ENCODE results near the gene GNL2. TPM values are rescaled to one million over a fixed set of nuclear protein-coding genes. Genes with fewer than 3 reads are reported as not detected.

Gene GNL2
- total and polyA plus RNA-seq, 9 of the 15 experiments (the other 6 are each of a cell fraction or from before 2014, with no cell fraction given): 156 to 371 (median 263) TPM

DNA sequence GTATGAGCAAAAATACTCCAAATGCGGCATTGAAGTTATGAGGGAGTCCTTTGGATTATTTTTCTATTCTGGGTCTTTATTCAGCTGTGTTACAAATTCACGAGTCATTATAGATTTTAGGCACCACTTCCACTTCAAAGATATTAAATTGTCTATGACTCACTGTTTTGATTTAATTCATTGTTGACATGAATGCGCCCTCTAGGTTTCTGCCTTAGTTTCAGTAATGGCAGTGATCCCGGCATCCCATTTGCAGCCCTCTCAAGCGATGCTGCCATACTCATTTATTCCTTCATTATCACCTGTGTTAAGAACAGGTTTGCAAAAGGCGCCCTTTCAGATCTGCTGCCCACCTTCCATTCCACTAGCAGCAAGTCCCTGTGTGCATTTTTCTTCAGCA lies 25.0 kb upstream of the GNL2 start:
- in situ Hi-C loops (cut with MboI): no loop called here
- no peaks in the 10 kb centered on the region for H3K36me3 ChIP-seq (ENCODE audit: control insufficient read depth, insufficient read depth, low read length)
- no peaks in the 10 kb centered on the region for H3K79me2 ChIP-seq (ENCODE audit: control insufficient read depth, insufficient read depth, low read length)
- FAIRE-seq (no peak), ATAC-seq (no peak), DNase-seq (ENCODE audit: extremely low read depth in 1 of 4, low spot score in 3 of 4) (no peak)
- no peak overlapping the region for H3K9ac ChIP-seq (ENCODE audit: insufficient read depth in 1 of 2, low read depth in 2 of 2, low read length in 2 of 2)
- peaks cover 8% of the 10 kb centered on the region; the same call in 1 of the 2 replicates for H4K20me1 ChIP-seq (replicated peaks; ENCODE audit: control insufficient read depth, insufficient read depth, low read length)
- no peak overlapping the region for H2AFZ ChIP-seq (ENCODE audit: low read depth, low read length)
- H3K9me3 ChIP-seq (replicated peaks; ENCODE audit: control insufficient read depth, insufficient read depth, low read depth, low read length): no peaks in the 10 kb centered on the region
- intact Hi-C loops (cut with micrococcal nuclease): no loop called here
- no peak overlapping the region for H3K4me2 ChIP-seq (ENCODE audit: insufficient read depth, low read length)
- ChIA-PET POLR2A (no interaction called here), CTCF (ENCODE audit: low intra/inter-chr PET ratio) (interaction anchor here (0.7 kb wide), 1 partner anchor 187 kb away, joined by 4 read pairs; no protein-coding TSS in a partner anchor)
- 0% methylated on average over 6 of the region's 6 CpGs for WGBS (ENCODE audit: insufficient coverage, low coverage, missing lambda C conversion rate)
- no peaks in the 10 kb centered on the region for H3K9me1 ChIP-seq (ENCODE audit: control insufficient read depth, insufficient read depth, low read length)
- H3K27me3 ChIP-seq (ENCODE audit: control insufficient read depth in 2 of 2, insufficient read depth in 2 of 2, low read length in 2 of 2): peaks cover 64 to 67% of the 10 kb centered on the region in 2 experiments
- H3K4me3 ChIP-seq: no peak overlapping the region
- no peak overlapping the region for H3K27ac ChIP-seq (ENCODE audit: extremely low read depth, low read depth, low read length)
- H3K4me1 ChIP-seq (replicated peaks in 1 of 2; ENCODE audit: control insufficient read depth in 2 of 2, insufficient read depth in 2 of 2, low read length in 2 of 2): no peaks in the 10 kb centered on the region
- no peak for TF ChIP-seq NFRKB (IDR thresholded peaks at IDR 0.05; ENCODE audit: low read depth)
- TF ChIP-seq, protein P1, sequence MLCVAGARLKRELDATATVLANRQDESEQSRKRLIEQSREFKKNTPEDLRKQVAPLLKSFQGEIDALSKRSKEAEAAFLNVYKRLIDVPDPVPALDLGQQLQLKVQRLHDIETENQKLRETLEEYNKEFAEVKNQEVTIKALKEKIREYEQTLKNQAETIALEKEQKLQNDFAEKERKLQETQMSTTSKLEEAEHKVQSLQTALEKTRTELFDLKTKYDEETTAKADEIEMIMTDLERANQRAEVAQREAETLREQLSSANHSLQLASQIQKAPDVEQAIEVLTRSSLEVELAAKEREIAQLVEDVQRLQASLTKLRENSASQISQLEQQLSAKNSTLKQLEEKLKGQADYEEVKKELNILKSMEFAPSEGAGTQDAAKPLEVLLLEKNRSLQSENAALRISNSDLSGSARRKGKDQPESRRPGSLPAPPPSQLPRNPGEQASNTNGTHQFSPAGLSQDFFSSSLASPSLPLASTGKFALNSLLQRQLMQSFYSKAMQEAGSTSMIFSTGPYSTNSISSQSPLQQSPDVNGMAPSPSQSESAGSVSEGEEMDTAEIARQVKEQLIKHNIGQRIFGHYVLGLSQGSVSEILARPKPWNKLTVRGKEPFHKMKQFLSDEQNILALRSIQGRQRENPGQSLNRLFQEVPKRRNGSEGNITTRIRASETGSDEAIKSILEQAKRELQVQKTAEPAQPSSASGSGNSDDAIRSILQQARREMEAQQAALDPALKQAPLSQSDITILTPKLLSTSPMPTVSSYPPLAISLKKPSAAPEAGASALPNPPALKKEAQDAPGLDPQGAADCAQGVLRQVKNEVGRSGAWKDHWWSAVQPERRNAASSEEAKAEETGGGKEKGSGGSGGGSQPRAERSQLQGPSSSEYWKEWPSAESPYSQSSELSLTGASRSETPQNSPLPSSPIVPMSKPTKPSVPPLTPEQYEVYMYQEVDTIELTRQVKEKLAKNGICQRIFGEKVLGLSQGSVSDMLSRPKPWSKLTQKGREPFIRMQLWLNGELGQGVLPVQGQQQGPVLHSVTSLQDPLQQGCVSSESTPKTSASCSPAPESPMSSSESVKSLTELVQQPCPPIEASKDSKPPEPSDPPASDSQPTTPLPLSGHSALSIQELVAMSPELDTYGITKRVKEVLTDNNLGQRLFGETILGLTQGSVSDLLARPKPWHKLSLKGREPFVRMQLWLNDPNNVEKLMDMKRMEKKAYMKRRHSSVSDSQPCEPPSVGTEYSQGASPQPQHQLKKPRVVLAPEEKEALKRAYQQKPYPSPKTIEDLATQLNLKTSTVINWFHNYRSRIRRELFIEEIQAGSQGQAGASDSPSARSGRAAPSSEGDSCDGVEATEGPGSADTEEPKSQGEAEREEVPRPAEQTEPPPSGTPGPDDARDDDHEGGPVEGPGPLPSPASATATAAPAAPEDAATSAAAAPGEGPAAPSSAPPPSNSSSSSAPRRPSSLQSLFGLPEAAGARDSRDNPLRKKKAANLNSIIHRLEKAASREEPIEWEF (CRISPR knock-in tag; IDR thresholded peaks at IDR 0.05): no peak
- TF ChIP-seq EZH2 (IDR thresholded peaks at IDR 0.05; ENCODE audit: borderline replicate concordance, low read depth, low read length): 0 out of 2 replicates have a peak, but pooled peaks have one; percentile 23
- BruUV-seq (replicated peaks): no TSS peak
